Measurements from ENCODE around the gene MRPS9.

Gene MRPS9

GRCh38 chr2:105068387-105068786 is 30.5 kb downstream of the MRPS9 start:
- no peak overlapping the region for H3K27ac Mint-ChIP-seq
- no peak overlapping the region for H3K4me3 Mint-ChIP-seq
- H3K4me1 Mint-ChIP-seq (ENCODE audit: low read depth): peaks cover 16% of the 10 kb centered on the region
- peaks cover 7% of the 10 kb centered on the region for H3K36me3 Mint-ChIP-seq (ENCODE audit: low read depth)
- H3K9me3 Mint-ChIP-seq: no peaks in the 10 kb centered on the region
- H3K27me3 Mint-ChIP-seq (ENCODE audit: low read depth): no peaks in the 10 kb centered on the region

GRCh38 chr2:105068875-105069274 is 31.0 kb downstream of the MRPS9 start:
- H3K4me3 Mint-ChIP-seq: no peak overlapping the region
- H3K27ac Mint-ChIP-seq: no peak overlapping the region
- H3K9me3 Mint-ChIP-seq: no peaks in the 10 kb centered on the region
- peaks cover 4% of the 10 kb centered on the region for H3K36me3 Mint-ChIP-seq (ENCODE audit: low read depth)
- H3K27me3 Mint-ChIP-seq (ENCODE audit: low read depth): no peaks in the 10 kb centered on the region
- peaks cover 16% of the 10 kb centered on the region for H3K4me1 Mint-ChIP-seq (ENCODE audit: low read depth)

GRCh38 chr2:105070010-105070865 is 32.4 kb downstream of the MRPS9 start:
- Mint-ChIP-seq H3K4me3 (no peak overlapping the region), H3K4me1 (ENCODE audit: low read depth) (peaks cover 16% of the 10 kb centered on the region), H3K27ac (no peak overlapping the region), H3K27me3 (ENCODE audit: low read depth) (no peaks in the 10 kb centered on the region), H3K9me3 (no peaks in the 10 kb centered on the region), H3K36me3 (ENCODE audit: low read depth) (peaks cover 4% of the 10 kb centered on the region)

GRCh38 chr2:105071379-105071778 is 33.5 kb downstream of the MRPS9 start:
- no peaks in the 10 kb centered on the region for H3K27me3 Mint-ChIP-seq (ENCODE audit: low read depth)
- H3K27ac Mint-ChIP-seq: no peak overlapping the region
- H3K4me1 Mint-ChIP-seq (ENCODE audit: low read depth): peaks cover 14% of the 10 kb centered on the region
- H3K9me3 Mint-ChIP-seq: no peaks in the 10 kb centered on the region
- peaks cover 7% of the 10 kb centered on the region for H3K36me3 Mint-ChIP-seq (ENCODE audit: low read depth)
- H3K4me3 Mint-ChIP-seq: no peak overlapping the region

DNA sequence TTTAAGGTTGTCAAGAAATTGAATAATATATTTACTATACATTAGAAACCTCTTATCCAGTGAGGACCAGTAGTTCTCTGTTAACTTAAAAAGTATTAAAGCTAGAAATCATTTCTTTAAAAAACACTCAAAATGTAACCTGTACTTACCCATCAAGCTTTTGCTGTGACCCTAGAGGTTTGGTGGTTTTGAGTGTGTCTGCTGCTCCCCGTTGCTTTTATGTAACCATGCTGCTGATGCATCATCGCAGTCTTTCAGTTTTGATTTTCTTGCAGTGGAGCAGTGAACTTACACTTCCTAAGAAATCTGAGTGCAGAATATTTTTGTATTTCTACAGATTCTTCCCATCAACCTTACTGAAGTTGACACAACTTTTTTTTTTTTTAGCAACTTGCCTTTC is 34.2 kb downstream of the MRPS9 start:
- H3K4me1 Mint-ChIP-seq (ENCODE audit: low read depth): peaks cover 14% of the 10 kb centered on the region
- no peak overlapping the region for H3K4me3 Mint-ChIP-seq
- H3K9me3 Mint-ChIP-seq: no peaks in the 10 kb centered on the region
- H3K27ac Mint-ChIP-seq: no peak overlapping the region
- H3K27me3 Mint-ChIP-seq (ENCODE audit: low read depth): no peaks in the 10 kb centered on the region
- peaks cover 7% of the 10 kb centered on the region for H3K36me3 Mint-ChIP-seq (ENCODE audit: low read depth)

DNA sequence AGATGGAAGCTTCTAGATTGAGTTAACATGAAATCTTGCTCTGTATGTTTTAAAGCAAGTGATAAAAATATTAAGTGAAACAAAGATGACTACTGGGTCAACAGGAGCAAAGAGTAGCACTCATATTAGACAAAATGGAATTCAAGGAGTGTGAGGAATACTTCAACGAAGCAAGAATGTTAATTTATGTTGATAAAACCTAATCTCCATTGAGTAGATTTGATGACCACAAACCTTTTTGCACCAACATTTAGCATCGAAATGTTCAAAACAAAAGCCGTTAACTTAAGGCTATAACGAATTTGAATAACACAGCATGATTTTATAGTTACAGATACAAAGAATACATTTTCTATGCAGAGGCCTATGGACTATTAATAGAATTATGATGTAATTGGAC is 35.7 kb downstream of the MRPS9 start:
- Mint-ChIP-seq H3K27ac (no peak overlapping the region), H3K4me3 (no peak overlapping the region), H3K9me3 (no peaks in the 10 kb centered on the region), H3K4me1 (ENCODE audit: low read depth) (peaks cover 14% of the 10 kb centered on the region), H3K36me3 (ENCODE audit: low read depth) (peaks cover 7% of the 10 kb centered on the region), H3K27me3 (ENCODE audit: low read depth) (no peaks in the 10 kb centered on the region)

DNA sequence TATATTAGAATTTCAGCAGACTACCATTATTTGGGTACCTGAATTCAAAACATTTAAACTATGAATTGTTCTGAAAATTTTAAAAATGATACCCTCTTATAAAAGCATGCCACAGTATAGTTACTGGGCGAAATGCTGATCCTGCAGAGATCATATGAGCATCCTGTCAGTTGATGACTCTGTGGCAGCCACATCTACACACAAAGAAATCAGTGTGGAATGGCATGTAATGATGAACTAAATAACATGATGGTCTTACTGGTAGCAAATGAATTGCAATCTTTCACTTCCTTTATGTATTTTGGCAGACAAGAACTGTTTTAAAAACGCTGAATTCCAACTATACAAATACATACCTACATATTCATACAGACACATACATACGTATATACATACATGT is 38.3 kb downstream of the MRPS9 start:
- Mint-ChIP-seq H3K4me3 (no peak overlapping the region), H3K9me3 (no peaks in the 10 kb centered on the region), H3K4me1 (ENCODE audit: low read depth) (peaks cover 8% of the 10 kb centered on the region), H3K27me3 (ENCODE audit: low read depth) (no peaks in the 10 kb centered on the region), H3K36me3 (ENCODE audit: low read depth) (peaks cover 6% of the 10 kb centered on the region), H3K27ac (no peak overlapping the region)

- no peaks in the 10 kb centered on the region for H3K4me1 Mint-ChIP-seq (ENCODE audit: low read depth)
- peaks cover 7% of the 10 kb centered on the region for H3K36me3 Mint-ChIP-seq (ENCODE audit: low read depth)
- no peaks in the 10 kb centered on the region for H3K27me3 Mint-ChIP-seq (ENCODE audit: low read depth)
- H3K9me3 Mint-ChIP-seq: no peaks in the 10 kb centered on the region
- no peak overlapping the region for H3K4me3 Mint-ChIP-seq
- H3K27ac Mint-ChIP-seq: no peak overlapping the region
Measured at GRCh38 chr2:105078906-105079495, 41.1 kb downstream of the MRPS9 start.

DNA sequence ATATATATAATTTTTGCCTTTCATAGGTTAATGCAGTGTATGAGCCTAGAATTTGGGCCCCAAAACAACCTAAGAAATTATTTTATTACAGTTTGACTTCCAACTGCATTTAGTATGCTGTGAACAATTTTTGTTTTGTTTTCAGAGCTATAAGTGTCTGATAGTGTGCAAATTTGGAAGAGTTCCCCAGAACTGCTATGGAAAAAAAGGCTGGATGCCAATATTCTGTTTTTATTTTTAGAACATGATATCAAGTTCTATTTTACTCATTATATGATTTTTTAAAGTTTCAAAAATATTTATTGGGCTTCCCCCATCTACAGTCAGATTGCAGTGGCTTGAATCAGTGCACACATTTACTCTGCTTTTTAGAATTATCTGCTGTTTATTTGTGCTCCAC is 42.6 kb downstream of the MRPS9 start:
- H3K36me3 Mint-ChIP-seq (ENCODE audit: low read depth): peaks cover 7% of the 10 kb centered on the region
- H3K27ac Mint-ChIP-seq: no peak overlapping the region
- H3K4me1 Mint-ChIP-seq (ENCODE audit: low read depth): no peaks in the 10 kb centered on the region
- H3K9me3 Mint-ChIP-seq: no peaks in the 10 kb centered on the region
- H3K4me3 Mint-ChIP-seq: no peak overlapping the region
- H3K27me3 Mint-ChIP-seq (ENCODE audit: low read depth): no peaks in the 10 kb centered on the region

DNA sequence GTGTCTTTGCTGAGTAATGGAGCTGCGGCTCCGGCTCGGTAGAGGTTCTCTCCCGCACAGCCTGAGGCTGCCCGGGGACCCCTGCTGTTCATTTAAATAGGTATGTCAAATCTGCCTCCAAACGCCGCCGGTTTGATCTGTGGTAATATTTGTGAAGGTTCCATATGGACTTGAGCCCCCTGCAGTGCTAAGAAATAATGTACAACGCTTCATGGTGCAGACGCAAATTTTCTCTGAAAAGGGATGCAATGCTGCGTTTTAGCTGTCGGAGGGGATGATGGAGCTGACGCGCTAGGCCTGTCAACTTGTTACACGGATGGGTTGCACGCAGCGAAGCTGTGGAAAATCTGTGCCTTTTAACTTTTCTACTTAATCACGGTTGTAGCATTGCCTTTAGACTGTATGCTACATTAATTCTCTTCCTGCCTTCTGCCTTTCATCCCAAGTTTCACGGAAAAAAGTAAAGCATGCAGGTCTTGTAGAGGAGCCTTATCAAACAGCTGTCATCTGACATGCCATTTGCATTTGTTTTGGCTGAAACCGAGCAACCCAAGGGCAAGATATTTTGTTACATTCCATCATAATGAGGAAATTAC is 43.2 kb downstream of the MRPS9 start:
- H3K27me3 Mint-ChIP-seq (ENCODE audit: low read depth): no peaks in the 10 kb centered on the region
- H3K4me1 Mint-ChIP-seq (ENCODE audit: low read depth): no peaks in the 10 kb centered on the region
- H3K9me3 Mint-ChIP-seq: no peaks in the 10 kb centered on the region
- no peak overlapping the region for H3K4me3 Mint-ChIP-seq
- H3K36me3 Mint-ChIP-seq (ENCODE audit: low read depth): peaks cover 6% of the 10 kb centered on the region
- no peak overlapping the region for H3K27ac Mint-ChIP-seq

DNA sequence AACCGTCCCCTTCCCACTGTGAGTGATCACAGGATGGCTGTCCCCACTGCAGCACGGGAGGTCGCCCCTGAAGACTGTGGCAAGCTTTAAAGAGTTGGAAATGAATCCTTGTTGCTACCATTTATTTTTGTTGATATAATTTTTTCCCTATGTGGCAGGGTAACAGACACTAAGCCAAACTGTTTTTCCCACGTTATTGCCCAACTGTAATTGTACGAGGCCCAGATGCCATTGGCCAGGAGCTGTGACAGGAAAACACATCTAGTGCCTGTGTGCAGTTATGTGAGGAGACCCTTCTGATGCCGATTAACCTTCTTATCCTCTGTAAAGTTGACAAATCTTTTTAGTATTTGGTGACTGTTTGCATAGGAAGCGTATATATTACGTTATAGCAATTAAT is 44.2 kb downstream of the MRPS9 start:
- Mint-ChIP-seq H3K4me1 (ENCODE audit: low read depth) (peaks cover 4% of the 10 kb centered on the region), H3K27me3 (ENCODE audit: low read depth) (no peaks in the 10 kb centered on the region), H3K4me3 (no peak overlapping the region), H3K27ac (no peak overlapping the region), H3K9me3 (no peaks in the 10 kb centered on the region), H3K36me3 (ENCODE audit: low read depth) (peaks cover 3% of the 10 kb centered on the region)

DNA sequence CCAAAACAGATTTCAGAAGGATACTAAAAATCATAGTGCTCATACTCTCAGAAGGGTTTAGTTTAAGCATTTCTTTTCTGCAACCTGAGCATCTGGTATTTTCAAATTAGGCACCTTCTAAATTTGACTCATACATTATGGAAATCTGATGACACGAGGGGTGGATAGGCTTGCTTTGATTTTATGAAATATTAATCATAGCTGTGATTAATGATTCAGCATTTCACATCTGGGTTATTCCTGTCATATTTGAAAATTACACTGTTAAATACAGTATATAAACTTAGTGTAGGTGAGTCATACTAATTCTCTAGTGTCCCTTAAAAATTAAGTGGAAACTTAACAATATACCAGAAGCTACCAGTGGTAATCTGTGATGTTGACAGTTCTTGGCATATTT is 47.7 kb downstream of the MRPS9 start:
- H3K27me3 Mint-ChIP-seq (ENCODE audit: low read depth): no peaks in the 10 kb centered on the region
- H3K4me3 Mint-ChIP-seq: no peak overlapping the region
- peaks cover 3% of the 10 kb centered on the region for H3K36me3 Mint-ChIP-seq (ENCODE audit: low read depth)
- H3K9me3 Mint-ChIP-seq: no peaks in the 10 kb centered on the region
- no peak overlapping the region for H3K27ac Mint-ChIP-seq
- H3K4me1 Mint-ChIP-seq (ENCODE audit: low read depth): peaks cover 12% of the 10 kb centered on the region

DNA sequence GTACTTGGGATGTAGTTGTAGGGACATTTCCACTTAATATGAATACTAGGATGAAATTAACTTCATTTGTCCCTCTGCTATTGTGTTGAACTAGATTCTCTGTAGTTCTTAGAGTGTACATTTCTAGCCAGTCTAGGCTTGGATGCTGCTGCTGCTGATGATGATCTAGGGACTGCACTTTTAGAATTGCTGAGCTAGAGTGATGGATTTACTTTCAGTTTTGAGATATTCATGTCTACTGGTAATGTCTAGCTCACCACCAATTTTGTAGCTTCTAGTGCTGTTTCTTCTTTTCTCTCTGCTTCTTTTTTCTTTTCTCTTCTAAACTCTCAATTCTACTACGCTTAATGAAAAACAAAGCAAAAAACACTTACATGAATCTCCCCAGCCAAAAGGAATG is 49.4 kb downstream of the MRPS9 start:
- H3K4me1 Mint-ChIP-seq (ENCODE audit: low read depth): peaks cover 12% of the 10 kb centered on the region
- H3K9me3 Mint-ChIP-seq: no peaks in the 10 kb centered on the region
- H3K36me3 Mint-ChIP-seq (ENCODE audit: low read depth): no peaks in the 10 kb centered on the region
- H3K27ac Mint-ChIP-seq: no peak overlapping the region
- H3K4me3 Mint-ChIP-seq: no peak overlapping the region
- no peaks in the 10 kb centered on the region for H3K27me3 Mint-ChIP-seq (ENCODE audit: low read depth)

DNA sequence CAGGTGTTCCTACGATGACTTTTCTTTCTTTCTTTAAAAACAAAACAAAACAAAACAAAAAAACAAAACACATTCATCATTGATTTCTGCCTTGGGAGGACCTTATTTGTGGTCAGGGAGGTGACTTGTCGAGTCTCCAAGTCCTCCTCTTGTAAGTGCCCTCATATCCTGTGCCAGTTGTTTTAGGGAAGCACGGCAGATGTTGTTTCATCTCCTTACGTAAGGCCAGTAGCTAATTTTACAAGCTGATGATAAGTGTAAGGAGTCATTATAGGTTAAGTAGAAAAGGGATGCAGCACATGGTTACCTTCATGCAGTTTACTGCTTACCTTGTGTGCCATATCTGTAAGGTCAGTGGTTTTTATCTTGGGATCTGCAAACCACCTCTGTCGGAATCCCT is 52.2 kb downstream of the MRPS9 start:
- Mint-ChIP-seq H3K27ac (no peak overlapping the region), H3K4me1 (ENCODE audit: low read depth) (peaks cover 12% of the 10 kb centered on the region), H3K9me3 (no peaks in the 10 kb centered on the region), H3K27me3 (ENCODE audit: low read depth) (no peaks in the 10 kb centered on the region), H3K36me3 (ENCODE audit: low read depth) (no peaks in the 10 kb centered on the region), H3K4me3 (no peak overlapping the region)

- Mint-ChIP-seq H3K4me3 (no peak overlapping the region), H3K9me3 (no peaks in the 10 kb centered on the region), H3K36me3 (ENCODE audit: low read depth) (peaks cover under 1% of the 10 kb centered on the region), H3K27ac (no peak overlapping the region), H3K27me3 (ENCODE audit: low read depth) (no peaks in the 10 kb centered on the region), H3K4me1 (ENCODE audit: low read depth) (peaks cover under 1% of the 10 kb centered on the region)
Measured at GRCh38 chr2:105092797-105093196, 54.9 kb downstream of the MRPS9 start.

Data from T-helper 1 cell treated with Interleukin-12 subunit alpha and Interleukin-12 subunit beta and Interleukin-4 antibody, amounts not matched to agents 30 μg/mL and 1 μg/mL, for 36 hours (primary cell).